Activated naive CD4-positive, alpha-beta T cell treated with anti-CD3 and anti-CD28 coated beads, Interleukin-2, amount 50 U/mL, for 72 hours (primary cell): Measurements from ENCODE around the gene OR4F15. TPM values are rescaled to one million over a fixed set of nuclear protein-coding genes. Genes with fewer than 3 reads are reported as not detected.

ENCODE experiments used
- ATAC-seq, 2 donors: fragments of 150-1000 bp; cut with Tn5 transposase; 2 replicates each; pipeline ENCODE4 v1.10.0; 2021; ENCODE audit warnings: mild to moderate bottlenecking in 2 of 2, moderate library complexity in 2 of 2
- DNase-seq, 2 donors: peaks; one replicate each; pipeline ENCODE4 v3.0.0; 2021 to 2022; ENCODE audit warnings: low spot score in 2 of 2
- H3K27ac Mint-ChIP-seq, 2 donors: one replicate each; pipeline ENCODE4 v1.8.0; 2022; ENCODE audit warnings: mild to moderate bottlenecking in 2 of 2, mixed read lengths in 2 of 2
- H3K36me3 Mint-ChIP-seq, 2 donors: one replicate each; pipeline ENCODE4 v1.8.0; 2022; ENCODE audit warnings: mixed read lengths in 2 of 2
- H3K9me3 Mint-ChIP-seq, 2 donors: one replicate each; pipeline ENCODE4 v1.8.0; 2022; ENCODE audit warnings: mixed read lengths in 2 of 2
- total RNA-seq, 2 donors: library from RNA; stranded (reverse); gene quantifications; one replicate each; pipeline ENCODE4 v1.2.3, GENCODE V29; 2022

The OR4F15 gene
- total RNA-seq, 2 donors from 2014 or later, result not detected

- no peak for DNase-seq
- H3K9me3 Mint-ChIP-seq, result no peaks in the 10 kb centered on the region
Measured at GRCh38 chr15:101841656-101842055, 29.7 kb downstream of the OR4F15 start.

GRCh38 chr15:101844916-101845315, 32.9 kb downstream of the OR4F15 start:
- DNase-seq (no peak), ATAC-seq (no peak)
- Mint-ChIP-seq H3K36me3 (no peaks in the 10 kb centered on the region), H3K27ac (no peak overlapping the region), H3K9me3 (no peaks in the 10 kb centered on the region)

More at GRCh38 chr15:101841656-101842055, 29.7 kb downstream of the OR4F15 start:
- no peak overlapping the region for H3K27ac Mint-ChIP-seq
- ATAC-seq, result no peak
- no peaks in the 10 kb centered on the region for H3K36me3 Mint-ChIP-seq

- ATAC-seq (no peak), DNase-seq (no peak)
- no peak overlapping the region for H3K27ac Mint-ChIP-seq
- no peaks in the 10 kb centered on the region for H3K36me3 Mint-ChIP-seq
- H3K9me3 Mint-ChIP-seq, result no peaks in the 10 kb centered on the region
Measured at GRCh38 chr15:101852356-101852755, 40.4 kb downstream of the OR4F15 start.

Other genes starting within 250 kb of the OR4F15 start
- 10 to 100 TPM; 33.5 to 56.7 TPM for gene TM2D3, start 159.8 kb upstream of the OR4F15 start, total RNA-seq
- 10 to 100 TPM; 21.2 to 23.0 TPM for gene TARS3, start 87.7 kb upstream of the OR4F15 start, total RNA-seq
- gene OR4F6, start 8.7 kb upstream of the OR4F15 start, total RNA-seq, result not detected